ENCODE results near the gene RPN2.

Gene RPN2

DNA sequence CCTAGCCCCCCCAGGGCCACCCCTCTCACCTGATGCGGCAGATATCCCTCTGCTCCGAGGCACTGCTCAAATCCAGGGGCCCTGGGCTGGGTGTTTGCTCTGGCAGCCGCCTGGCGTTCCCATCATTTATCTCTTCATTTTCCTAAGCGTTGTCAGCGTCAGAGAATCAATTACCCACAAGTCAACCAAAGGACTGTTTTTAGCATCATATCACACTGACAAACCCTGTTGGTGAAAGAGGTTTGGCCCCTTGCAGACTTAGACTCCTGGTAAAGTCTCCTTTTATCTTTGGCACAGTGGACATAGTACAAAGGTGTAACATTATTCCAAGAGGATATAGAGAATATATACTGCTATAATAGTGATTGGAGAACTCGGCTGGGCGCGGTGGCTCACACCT, 82.6 kb downstream of the RPN2 start, which contains the start of gene GHRH:
Gene GHRH, minus strand, starts transcription at position 101 of the 400 bp plus-strand sequence. CDS start 4,925 bp downstream, outside the sequence.
- DNase-seq (ENCODE audit: low spot score): no peak
- no peak for TF ChIP-seq CTCF (IDR thresholded peaks at IDR 0.05)
- no peak within 1 kb of the TSS for H3K27ac ChIP-seq
- H3K4me3 ChIP-seq: no peak within 1 kb of the TSS

GRCh38 chr20:37262505-37262904, 83.4 kb downstream of the RPN2 start:
- Histone ChIP-seq H3K4me3 (no peak overlapping the region), H3K27ac (no peak overlapping the region)
- no peak for DNase-seq (ENCODE audit: low spot score)
- TF ChIP-seq CTCF (IDR thresholded peaks at IDR 0.05): no peak

- Histone ChIP-seq H3K4me3 (no peak overlapping the region), H3K27ac (no peak overlapping the region)
- no peak for TF ChIP-seq CTCF (IDR thresholded peaks at IDR 0.05)
- DNase-seq (ENCODE audit: low spot score): no peak
Observed at GRCh38 chr20:37263686-37264085, 84.6 kb downstream of the RPN2 start.

DNA sequence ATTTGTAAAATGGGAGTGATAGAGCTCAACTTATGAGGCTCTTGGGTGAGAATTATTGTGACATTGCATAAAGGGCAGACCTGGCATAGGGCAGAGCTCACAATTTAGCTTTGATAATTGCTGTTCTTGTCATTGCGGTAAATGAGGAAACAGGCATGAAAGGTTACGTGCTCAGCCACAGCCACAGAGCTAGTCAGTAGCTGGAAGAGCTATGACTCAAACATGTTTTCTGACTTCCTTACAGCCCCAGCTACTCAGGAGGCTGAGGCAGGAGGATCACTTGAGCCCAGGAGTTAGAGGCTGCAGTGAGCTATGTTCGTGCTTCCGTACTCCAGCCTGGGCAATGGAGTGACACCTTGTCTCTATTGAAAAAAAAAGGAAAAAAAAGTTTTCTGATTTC, 86.0 kb downstream of the RPN2 start:
- Histone ChIP-seq H3K4me3 (no peak overlapping the region), H3K27ac (no peak overlapping the region)
- no peak for TF ChIP-seq CTCF (IDR thresholded peaks at IDR 0.05)
- no peak for DNase-seq (ENCODE audit: low spot score)

DNA sequence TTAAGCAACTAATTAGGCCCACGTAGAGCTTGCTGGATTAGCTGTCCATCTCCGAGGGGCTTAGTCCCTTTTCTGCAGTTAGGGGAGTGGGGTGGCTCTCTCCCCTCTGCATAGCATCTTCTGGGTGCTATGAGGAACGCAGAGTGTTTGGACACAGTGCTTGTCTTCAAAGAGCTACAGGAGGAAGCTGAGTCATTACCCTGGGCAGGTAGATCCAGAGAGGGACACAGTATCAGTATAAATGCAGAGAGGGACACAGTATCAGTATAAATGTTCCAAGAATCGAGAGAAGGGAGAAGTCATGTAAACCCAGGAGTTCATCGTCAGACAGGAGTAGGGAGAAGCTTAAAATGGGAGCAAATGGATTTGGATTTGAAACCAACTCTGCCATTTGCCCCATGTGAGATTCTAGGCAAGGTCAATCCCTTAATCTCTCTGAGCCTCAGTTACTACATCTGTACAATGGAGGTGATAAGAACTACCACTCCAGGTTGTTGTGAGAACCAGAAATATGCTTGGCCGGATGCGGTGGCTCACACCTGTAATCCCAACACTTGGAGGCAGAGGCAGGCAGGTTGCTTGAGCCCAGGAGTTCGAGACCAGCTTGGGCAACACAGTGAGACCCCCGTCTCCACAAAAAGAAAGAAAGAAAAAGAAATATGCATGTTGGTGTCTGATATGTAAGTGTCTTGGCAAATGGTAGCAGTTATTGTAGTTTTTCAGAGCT, 88.0 kb downstream of the RPN2 start:
- no peak for TF ChIP-seq CTCF (IDR thresholded peaks at IDR 0.05)
- Histone ChIP-seq H3K27ac (no peak overlapping the region), H3K4me3 (no peak overlapping the region)
- DNase-seq (ENCODE audit: low spot score): no peak

- no peak for TF ChIP-seq CTCF (IDR thresholded peaks at IDR 0.05)
- no peak for DNase-seq (ENCODE audit: low spot score)
- no peak overlapping the region for H3K4me3 ChIP-seq
- H3K27ac ChIP-seq: no peak overlapping the region
Observed at GRCh38 chr20:37267667-37268313, 88.7 kb downstream of the RPN2 start.
